HG03342 (cell line): ENCODE measurements around the gene MAGI2.

Source experiments
- ATAC-seq: cut with Tn5 transposase; IDR thresholded peaks from one replicate; pipeline ENCODE4 v1.9.1; 2021; ENCODE audit warnings: mild to moderate bottlenecking, moderate library complexity; ENCODE audit not compliant: unreplicated experiment

Gene MAGI2

GRCh38 chr7:77985974-77986339 is 1467.5 kb downstream of the MAGI2 start:
- no peak for ATAC-seq

- no peak for ATAC-seq
Measured at GRCh38 chr7:77985232-77985973, 1468.1 kb downstream of the MAGI2 start.

- ATAC-seq = no peak
Measured at GRCh38 chr7:77983973-77984372, 1469.5 kb downstream of the MAGI2 start.

GRCh38 chr7:77982926-77983550 is 1470.4 kb downstream of the MAGI2 start:
- no peak for ATAC-seq

GRCh38 chr7:77980087-77980713 is 1473.3 kb downstream of the MAGI2 start:
- ATAC-seq = no peak

GRCh38 chr7:77979219-77979618 is 1474.2 kb downstream of the MAGI2 start:
- no peak for ATAC-seq

GRCh38 chr7:77975672-77976480 is 1477.6 kb downstream of the MAGI2 start:
- ATAC-seq = no peak

GRCh38 chr7:77971726-77972125 is 1481.7 kb downstream of the MAGI2 start:
- no peak for ATAC-seq

GRCh38 chr7:77967429-77967828 is 1486.0 kb downstream of the MAGI2 start:
- no peak for ATAC-seq
